IPS-NIHi7 (cell line): ENCODE data around the gene SPTBN5.

ENCODE experiments used
- DNase-seq: peaks from one replicate; pipeline ENCODE4 v3.0.0; 2012; ENCODE audit warnings: mixed read lengths; ENCODE audit errors: extremely low spot score

SPTBN5 gene

DNA sequence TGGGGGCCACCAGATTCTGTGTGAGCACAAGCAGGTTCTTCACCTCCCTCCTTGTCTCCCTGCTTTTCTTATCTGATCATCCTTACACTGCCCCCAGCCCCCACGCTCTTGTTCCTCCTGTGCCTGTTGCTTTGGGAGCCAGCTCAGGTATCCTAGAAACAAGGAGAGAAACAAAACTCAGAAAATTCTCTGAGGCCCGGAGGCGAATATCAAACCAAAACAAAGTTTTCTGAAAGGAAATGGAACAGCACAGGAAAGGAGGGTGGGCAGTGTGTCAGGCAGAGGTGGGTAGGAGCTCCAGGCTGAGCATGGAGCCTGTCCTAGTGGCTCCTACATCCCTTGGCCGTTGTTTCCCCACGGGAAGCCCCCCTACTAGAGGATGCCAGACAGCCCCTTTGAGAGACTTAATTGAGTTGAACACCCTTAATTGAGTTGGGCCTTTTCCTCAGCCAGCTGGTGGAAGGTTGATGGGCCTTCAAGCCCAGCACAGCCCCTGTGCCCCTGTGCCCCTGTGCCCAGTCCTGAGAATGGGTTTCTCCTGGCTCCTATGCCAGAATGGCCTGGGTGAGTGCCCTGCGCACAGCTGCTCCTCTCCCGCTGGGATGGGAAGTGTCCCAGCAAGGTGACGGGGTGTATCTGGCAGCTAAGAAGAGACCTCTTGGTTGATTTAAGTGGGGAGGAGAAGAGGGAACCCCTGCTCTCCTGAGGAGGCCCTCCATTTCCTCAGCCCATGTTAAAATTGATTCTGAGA is 88.8 kb downstream of the SPTBN5 start:
- DNase-seq: no peak

DNA sequence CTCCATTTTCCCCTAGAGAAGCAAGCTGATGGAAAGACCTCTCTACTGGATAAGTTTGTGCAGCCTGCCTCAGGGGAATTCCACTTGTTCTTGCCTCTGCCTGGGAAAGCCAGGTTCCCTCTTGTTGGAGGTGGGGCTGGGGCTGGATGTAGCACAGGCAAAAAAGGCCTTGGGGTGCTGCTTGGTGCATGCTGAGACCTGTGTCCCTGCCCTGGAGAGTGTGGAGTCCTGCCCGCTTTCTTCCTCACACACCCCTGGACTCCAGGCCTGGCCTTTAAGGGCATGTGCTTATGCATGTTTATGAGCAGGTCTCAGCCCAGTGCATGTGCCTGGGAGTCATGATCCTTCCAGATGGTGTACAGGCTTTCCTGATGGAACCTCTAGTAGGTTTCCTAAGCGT is 89.5 kb downstream of the SPTBN5 start:
- DNase-seq: no peak

DNA sequence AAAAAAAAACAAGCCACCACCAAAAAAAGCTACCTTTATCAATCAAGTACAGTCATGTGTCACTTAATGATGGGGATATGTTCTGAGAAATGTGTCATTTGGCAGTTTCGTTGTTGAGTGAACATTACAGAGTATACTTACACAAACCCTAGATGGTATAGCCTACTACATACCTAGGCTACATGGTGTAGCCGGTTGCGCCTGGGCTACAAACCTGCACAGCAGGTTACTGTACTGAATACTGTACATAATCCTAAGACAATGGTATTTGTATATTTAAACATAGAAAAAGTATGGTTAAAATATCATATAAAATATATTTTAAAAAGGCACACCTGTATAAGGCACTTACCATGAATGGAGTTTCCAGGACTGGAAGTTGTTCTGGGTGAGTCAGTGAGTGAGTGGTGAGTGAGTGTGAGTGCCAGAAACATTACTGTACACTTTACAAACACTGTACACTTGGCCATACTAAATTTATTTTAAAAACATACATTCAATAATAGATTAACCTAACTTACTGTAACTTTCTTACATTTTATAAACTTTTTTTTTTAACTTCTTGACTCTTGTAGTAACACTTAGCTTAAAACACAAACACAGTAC is 91.9 kb downstream of the SPTBN5 start:
- no peak for DNase-seq

DNA sequence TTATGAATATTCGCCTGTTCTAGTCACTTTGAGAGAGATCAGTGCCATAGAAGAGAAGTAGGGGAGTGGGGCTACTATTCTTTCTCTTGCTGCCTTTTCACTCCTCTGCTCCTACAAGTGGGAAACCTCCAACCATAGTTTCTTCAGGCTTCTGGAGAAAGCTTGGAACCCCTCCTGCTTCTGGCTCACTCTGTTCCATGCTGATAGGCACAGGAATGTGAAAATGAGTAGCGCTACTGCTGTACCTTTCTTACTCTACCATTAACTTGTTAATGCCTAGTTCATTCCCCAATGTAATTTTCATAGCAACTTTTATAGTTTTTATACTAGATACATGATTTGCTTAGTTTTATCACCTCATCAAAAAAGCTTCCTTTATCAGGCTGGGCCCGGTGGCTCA is 92.7 kb downstream of the SPTBN5 start:
- DNase-seq: no peak

DNA sequence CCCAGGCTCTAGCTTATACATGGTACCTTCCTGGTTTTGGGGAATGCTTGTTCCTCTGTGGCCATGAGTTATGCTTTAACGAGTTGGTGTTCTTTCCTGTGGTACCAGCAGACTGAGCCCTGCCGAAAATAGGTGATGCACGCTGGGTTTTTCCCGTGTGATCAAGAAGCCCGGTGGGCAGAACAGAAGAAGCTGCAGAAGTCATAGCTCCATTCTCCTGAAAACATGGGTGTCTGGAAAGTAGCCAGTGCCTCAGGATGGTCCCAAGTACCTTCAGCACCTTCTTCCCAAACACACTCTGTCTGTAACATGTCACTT is 94.4 kb downstream of the SPTBN5 start:
- no peak for DNase-seq

DNA sequence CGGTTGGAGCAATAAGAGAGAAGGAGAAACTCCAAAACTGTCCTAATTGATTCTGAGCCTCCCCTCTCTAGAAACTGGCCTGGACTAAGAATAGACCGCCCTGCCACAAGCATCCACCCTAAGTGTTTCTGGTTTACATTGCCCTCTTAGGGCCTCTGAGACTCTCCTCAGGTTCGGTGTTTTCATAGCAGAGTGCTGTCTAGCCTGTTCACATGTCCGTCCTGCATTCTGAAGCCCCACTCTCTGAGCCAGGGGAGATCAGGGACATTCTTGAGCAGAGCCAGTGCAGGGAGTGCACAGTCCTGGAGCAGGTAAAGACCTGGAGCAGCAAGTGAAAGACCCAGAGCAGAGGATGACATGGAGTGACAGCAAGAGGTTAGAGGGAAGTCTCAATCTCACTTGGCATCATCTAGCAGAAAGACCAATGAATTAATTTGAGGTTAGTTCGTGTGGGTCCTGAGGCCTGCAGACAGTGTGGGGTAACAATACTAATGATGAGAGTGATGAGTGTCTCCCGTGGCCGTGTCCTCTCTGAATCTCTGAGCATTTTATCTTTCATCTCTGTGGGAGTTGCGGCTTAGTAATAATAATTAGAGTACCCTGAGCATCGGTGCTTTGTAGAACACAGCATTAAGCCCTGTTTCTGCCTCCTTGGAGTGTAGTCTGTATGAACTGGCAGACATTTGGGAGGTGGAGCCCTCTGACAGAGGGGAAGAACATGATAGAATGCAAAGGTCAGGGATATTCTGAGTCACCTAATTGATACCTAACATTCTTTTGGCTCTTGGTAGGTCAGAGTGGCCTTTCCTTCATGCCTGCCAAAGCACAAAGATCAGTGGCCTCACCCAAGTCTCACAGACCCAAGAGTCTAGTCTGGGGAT is 95.0 kb downstream of the SPTBN5 start:
- no peak for DNase-seq
